Testis (tissue), 3 donors: ENCODE results near the gene IRF1. TPM values are rescaled to one million over a fixed set of nuclear protein-coding genes. Genes with fewer than 3 reads are reported as not detected.

Source experiments
- DNase-seq: peaks from one replicate; pipeline ENCODE4 v3.0.0-alpha.2; 2019
- H3K27ac ChIP-seq, 2 donors: fragments of 200-600 bp; sonication (generic); one replicate each; pipeline ENCODE4 v1.5.1; 2019
- H3K27me3 ChIP-seq: fragments of 200-600 bp; sonication (generic); one replicate; pipeline ENCODE4 v1.5.1; 2019
- H3K36me3 ChIP-seq: fragments of 200-600 bp; sonication (generic); one replicate; pipeline ENCODE4 v1.5.1; 2017; ENCODE audit warnings: low read depth; ENCODE audit errors: missing control alignments
- H3K4me1 ChIP-seq: fragments of 200-600 bp; sonication (generic); one replicate; pipeline ENCODE4 v1.5.1; 2019
- H3K4me3 ChIP-seq, 2 donors: fragments of 200-600 bp; sonication (generic); one replicate each; pipeline ENCODE4 v1.5.1; 2017 to 2019
- H3K9me3 ChIP-seq: fragments of 200-600 bp; sonication (generic); one replicate; pipeline ENCODE4 v1.5.1; 2017
- POLR2A ChIP-seq: fragments of 450-650 bp; IDR thresholded peaks from one replicate; pipeline ENCODE4 v1.6.1; 2017; ENCODE audit warnings: antibody characterized with exemption, mild to moderate bottlenecking, moderate library complexity
- WGBS, 2 donors: methylation state at CpG; one replicate each; pipeline ENCODE4 v1.1.5; 2018; 5-methylcytosine and 5-hydroxymethylcytosine counted together
- intact Hi-C: fragments of 100-400 bp; cut with DNase I; formaldehyde crosslinking; loops from one replicate; pipeline ENCODE4 v1.15.1; 2023; ENCODE audit warnings: low total_unique reads
- polyA plus RNA-seq: library from polyadenylated mRNA; stranded (reverse); fragments of 350-450 nt; fragmentation: Illumina TruSeq; extraction: RNeasy Lipid Tissue Mini Kit (QIAGEN cat#74804); gene quantifications from one replicate; pipeline ENCODE4 v1.2.3, GENCODE V29; 2014; ENCODE audit warnings: low read depth, low replicate concordance; ENCODE audit not compliant: insufficient read depth
- total RNA-seq, 2 donors: library from RNA; depleted of rRNA; stranded (reverse); fragments of >200 nt; gene quantifications; one replicate each; pipeline ENCODE4 v1.2.3, GENCODE V29; 2016
- TF ChIP-seq, protein P1 (sequence below), 3 experiments: fragments of 450-650 bp in 2 of 3; fragments of 200-600 bp in 1 of 3; sonication (generic) in 1 of 3; IDR thresholded peaks; one replicate each; pipeline ENCODE4 v1.5.1; 2016 to 2019; ENCODE audit warnings: antibody characterized with exemption in 3 of 3, mild to moderate bottlenecking in 2 of 3, moderate library complexity in 1 of 3

IRF1 gene
- total and polyA plus RNA-seq, 3 donors from 2014 or later, result 20.2 to 31.7 (median 22.5) TPM

DNA sequence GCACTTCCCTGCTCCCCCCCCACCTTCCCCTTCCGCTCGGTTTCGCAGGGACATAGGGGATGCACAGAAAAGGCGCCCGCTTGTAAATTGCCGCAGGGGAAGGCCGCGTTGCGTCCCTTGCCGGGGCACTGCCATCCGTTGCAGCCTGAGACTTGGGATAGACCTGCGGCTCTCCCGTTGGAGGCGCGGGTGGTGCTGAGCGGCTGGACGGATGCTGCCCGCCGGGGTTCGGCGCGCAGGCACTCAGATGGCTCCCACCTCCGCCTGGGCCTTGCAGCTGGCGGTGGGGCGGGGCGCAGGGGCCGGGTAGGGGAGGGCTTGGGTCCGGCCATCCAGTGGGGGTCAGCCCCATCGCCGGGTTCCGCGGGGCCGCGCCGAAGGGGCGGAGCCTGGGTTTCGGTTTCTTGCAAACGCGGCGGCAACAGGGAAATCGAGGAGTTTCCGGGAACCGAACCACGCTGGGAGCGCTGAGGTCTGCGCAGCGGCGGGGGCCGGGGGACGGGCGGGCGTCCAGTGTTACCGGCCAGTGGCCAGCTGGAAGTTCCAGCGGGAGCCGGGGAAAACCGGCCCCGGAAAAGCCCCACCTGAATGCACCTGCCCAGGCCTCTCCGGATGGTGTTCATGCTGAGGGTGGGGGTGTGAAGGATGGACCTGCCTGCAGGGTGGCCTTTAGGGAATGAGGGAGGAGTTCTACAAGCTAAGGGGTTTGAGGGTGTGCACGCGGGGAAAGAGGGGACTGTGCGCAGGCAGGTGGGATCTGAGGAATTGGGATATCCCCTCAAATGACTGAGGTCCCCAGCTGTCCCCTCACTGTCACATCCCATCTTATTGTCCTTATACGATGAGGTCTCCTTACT, 6.3 kb upstream of the IRF1 start:
- peak; percentile 90 for DNase-seq
- no peak for TF ChIP-seq POLR2A
- TF ChIP-seq, protein P1, sequence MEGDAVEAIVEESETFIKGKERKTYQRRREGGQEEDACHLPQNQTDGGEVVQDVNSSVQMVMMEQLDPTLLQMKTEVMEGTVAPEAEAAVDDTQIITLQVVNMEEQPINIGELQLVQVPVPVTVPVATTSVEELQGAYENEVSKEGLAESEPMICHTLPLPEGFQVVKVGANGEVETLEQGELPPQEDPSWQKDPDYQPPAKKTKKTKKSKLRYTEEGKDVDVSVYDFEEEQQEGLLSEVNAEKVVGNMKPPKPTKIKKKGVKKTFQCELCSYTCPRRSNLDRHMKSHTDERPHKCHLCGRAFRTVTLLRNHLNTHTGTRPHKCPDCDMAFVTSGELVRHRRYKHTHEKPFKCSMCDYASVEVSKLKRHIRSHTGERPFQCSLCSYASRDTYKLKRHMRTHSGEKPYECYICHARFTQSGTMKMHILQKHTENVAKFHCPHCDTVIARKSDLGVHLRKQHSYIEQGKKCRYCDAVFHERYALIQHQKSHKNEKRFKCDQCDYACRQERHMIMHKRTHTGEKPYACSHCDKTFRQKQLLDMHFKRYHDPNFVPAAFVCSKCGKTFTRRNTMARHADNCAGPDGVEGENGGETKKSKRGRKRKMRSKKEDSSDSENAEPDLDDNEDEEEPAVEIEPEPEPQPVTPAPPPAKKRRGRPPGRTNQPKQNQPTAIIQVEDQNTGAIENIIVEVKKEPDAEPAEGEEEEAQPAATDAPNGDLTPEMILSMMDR (IDR thresholded peaks at IDR 0.05), result no peak
- Histone ChIP-seq H3K4me1 (peaks cover 14% of the 10 kb centered on the region), H3K9me3 (no peaks in the 10 kb centered on the region), H3K27me3 (no peaks in the 10 kb centered on the region), H3K4me3 (peak overlapping the region; percentile 65 to 80), H3K27ac (peak overlapping the region; percentile 77 to 81), H3K36me3 (no peaks in the 10 kb centered on the region)
- intact Hi-C loops, result loop anchor here (5.0 to 10.0 kb wide), 2 partner anchors 110 to 222 kb away; no protein-coding TSS in a partner anchor
- whole genome bisulfite sequencing, 2 donors, result 4 to 29% methylated on average over 4 to 56 of the region's 62 CpGs

DNA sequence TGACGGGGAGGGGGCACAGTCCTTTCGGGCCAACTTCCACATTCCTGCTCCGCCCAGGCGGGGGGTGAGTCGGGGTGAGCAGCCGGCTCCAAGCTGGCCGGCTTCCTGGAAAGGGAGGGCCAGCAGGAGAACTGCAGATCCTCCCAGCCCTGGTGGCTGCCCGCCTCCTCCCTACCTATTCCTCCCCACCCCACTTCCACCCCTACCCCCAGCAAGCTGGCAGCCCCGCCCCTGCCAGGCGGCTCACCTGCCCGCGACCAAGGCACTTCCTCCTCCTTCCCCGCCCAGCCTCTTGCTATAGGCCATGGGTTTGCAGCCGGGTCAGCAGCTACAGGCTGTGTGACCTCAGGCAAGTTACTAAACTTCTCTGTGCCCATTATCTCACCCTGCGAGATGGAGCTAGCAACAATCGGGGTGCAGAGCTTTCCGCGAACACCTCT, 5.6 kb upstream of the IRF1 start:
- WGBS, 2 donors, result 0 to 1% methylated on average over 2 to 18 of the region's 18 CpGs
- DNase-seq, result peak; percentile 85
- peak overlapping the region; percentile 77 to 81 for H3K27ac ChIP-seq
- intact Hi-C loops, result loop anchor here (5.0 to 10.0 kb wide), 2 partner anchors 109 to 221 kb away; no protein-coding TSS in a partner anchor
- H3K36me3 ChIP-seq, result no peaks in the 10 kb centered on the region
- H3K9me3 ChIP-seq, result no peaks in the 10 kb centered on the region
- peaks cover 20% of the 10 kb centered on the region for H3K4me1 ChIP-seq
- peak overlapping the region; percentile 65 to 80 for H3K4me3 ChIP-seq
- H3K27me3 ChIP-seq, result no peaks in the 10 kb centered on the region
- TF ChIP-seq, protein P1 (IDR thresholded peaks at IDR 0.05), result no peak
- no peak for TF ChIP-seq POLR2A

DNA sequence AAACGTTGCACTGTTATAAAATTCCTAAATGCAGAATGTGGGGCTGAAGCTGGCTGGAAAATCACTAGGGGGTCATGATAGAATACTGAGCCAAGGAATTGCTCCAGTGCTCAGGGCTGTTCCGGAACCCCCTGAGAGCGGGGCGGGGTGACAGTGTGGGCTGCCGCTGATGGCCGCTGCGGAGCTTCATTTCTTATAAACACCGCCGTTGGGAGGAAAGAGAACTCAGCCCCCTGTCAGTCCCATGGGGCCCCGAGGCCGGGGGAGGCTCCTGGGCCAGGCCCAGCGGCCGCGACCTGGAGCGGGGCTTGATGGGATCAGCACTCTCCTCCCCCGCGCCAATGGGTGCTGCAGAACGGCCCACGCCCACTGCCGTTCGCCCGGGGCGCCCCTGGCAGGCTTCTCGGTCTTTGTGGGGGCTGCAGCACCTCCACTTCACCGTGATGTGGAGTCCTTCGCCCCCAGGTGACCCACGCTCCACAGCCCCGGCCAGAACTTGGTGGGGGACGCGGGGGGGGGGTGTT, 5.2 kb upstream of the IRF1 start:
- Histone ChIP-seq H3K9me3 (no peaks in the 10 kb centered on the region), H3K4me3 (peak overlapping the region; percentile 65 to 80), H3K27ac (peak overlapping the region; percentile 77 to 81), H3K4me1 (peaks cover 22% of the 10 kb centered on the region), H3K27me3 (no peaks in the 10 kb centered on the region), H3K36me3 (no peaks in the 10 kb centered on the region)
- peak; percentile 91 for DNase-seq
- WGBS, 2 donors, result 0% methylated on average over 9 to 17 of the region's 30 CpGs
- intact Hi-C loops, result loop anchor here (5.0 to 10.0 kb wide), 2 partner anchors 108 to 221 kb away; no protein-coding TSS in a partner anchor
- TF ChIP-seq, protein P1 (IDR thresholded peaks at IDR 0.05), result no peak
- TF ChIP-seq POLR2A, result no peak

DNA sequence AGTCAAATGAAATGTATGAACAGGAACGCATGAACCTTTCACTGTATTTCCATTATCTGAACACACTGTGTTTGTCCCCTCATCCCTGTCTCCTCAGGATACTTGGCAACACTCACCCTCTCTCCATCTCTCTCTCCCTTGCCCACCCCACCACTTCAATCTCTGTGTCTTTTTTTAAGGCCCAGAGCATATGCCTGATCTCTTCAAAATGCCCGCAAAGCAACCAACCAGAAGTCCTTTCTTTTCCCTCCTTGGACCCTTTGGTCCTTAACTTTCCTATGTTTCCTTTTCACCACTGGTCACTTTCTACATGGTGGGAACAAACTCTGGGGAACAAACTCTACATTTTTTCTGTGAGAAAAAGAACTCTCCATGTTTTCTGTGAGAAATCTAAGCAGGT, 3.2 kb upstream of the IRF1 start:
- intact Hi-C loops, result loop anchor here (5.0 to 10.0 kb wide), 2 partner anchors 77 to 219 kb away; no protein-coding TSS in a partner anchor
- H3K27me3 ChIP-seq, result no peaks in the 10 kb centered on the region
- peaks cover 32% of the 10 kb centered on the region for H3K4me1 ChIP-seq
- no peak overlapping the region for H3K4me3 ChIP-seq
- TF ChIP-seq, protein P1 (IDR thresholded peaks at IDR 0.05), result no peak
- no peak for TF ChIP-seq POLR2A
- H3K9me3 ChIP-seq, result no peaks in the 10 kb centered on the region
- peak overlapping the region in 1 of 2 donors; percentile 77 for H3K27ac ChIP-seq
- WGBS, 2 donors, result 95 to 97% methylated on average over 2 of the region's 2 CpGs
- H3K36me3 ChIP-seq, result no peaks in the 10 kb centered on the region
- DNase-seq, result no peak
